ENCODE data around the gene MIS12. TPM values are rescaled to one million over a fixed set of nuclear protein-coding genes. Genes with fewer than 3 reads are reported as not detected.

The MIS12 gene
- total RNA-seq, 3 donors from 2014 or later, result 10.2 to 14.3 (median 12.0) TPM

DNA sequence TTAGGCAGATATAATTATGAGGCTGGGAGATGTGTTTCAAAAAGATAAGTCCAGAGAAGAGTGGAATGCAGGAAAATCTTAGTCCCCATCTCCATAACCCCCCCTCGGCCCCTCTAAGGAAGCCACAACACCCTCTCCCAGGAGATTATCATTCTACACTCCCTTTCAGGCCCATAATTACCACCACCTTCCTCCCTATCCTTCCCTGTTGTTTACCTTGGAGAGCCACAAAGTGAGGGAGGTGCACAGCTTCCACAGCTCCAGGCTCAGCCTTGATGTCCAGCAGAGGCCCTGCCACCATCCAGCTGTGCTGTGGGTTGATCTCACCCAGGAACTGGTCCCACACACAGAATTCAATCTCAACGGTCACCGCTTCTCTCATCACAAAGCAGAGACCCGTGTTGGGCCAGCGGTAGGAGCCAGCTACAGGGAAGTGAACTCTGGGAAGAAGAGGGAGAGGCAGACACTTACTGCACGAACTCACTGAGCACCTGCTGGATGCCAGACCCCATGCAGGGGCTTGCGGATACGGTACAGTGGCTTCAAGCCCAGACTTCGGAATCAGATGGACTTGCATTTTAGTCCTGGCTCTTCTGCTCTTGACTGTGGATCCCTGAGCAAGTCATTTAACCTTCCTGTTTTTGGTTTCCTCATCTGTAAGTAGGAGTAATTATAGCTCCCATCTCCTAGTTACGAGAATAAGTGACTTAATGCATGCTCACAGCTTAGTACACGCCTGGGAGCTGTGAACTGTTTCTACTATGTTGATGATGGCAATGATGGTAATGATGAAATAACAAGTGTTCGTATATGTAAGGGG lies 44.1 kb downstream of the MIS12 start:
- DNase-seq (no peak), ATAC-seq (no peak)
- intact Hi-C loops (cut with DNase I, micrococcal nuclease), result no loop called here
- Histone ChIP-seq H3K9me3 (no peaks in the 10 kb centered on the region), H3K4me1 (ENCODE audit: low read depth) (no peaks in the 10 kb centered on the region), H3K4me3 (no peak overlapping the region), H3K36me3 (ENCODE audit: low read depth) (no peaks in the 10 kb centered on the region)
- TF ChIP-seq, protein P1, sequence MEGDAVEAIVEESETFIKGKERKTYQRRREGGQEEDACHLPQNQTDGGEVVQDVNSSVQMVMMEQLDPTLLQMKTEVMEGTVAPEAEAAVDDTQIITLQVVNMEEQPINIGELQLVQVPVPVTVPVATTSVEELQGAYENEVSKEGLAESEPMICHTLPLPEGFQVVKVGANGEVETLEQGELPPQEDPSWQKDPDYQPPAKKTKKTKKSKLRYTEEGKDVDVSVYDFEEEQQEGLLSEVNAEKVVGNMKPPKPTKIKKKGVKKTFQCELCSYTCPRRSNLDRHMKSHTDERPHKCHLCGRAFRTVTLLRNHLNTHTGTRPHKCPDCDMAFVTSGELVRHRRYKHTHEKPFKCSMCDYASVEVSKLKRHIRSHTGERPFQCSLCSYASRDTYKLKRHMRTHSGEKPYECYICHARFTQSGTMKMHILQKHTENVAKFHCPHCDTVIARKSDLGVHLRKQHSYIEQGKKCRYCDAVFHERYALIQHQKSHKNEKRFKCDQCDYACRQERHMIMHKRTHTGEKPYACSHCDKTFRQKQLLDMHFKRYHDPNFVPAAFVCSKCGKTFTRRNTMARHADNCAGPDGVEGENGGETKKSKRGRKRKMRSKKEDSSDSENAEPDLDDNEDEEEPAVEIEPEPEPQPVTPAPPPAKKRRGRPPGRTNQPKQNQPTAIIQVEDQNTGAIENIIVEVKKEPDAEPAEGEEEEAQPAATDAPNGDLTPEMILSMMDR (IDR thresholded peaks at IDR 0.05), result no peak

- Histone ChIP-seq H3K4me3 (no peak overlapping the region), H3K36me3 (ENCODE audit: low read depth) (no peaks in the 10 kb centered on the region), H3K4me1 (ENCODE audit: low read depth) (no peaks in the 10 kb centered on the region), H3K9me3 (no peaks in the 10 kb centered on the region)
- intact Hi-C loops (cut with DNase I, micrococcal nuclease), result no loop called here
- DNase-seq (no peak), ATAC-seq (no peak)
- TF ChIP-seq, protein P1 (IDR thresholded peaks at IDR 0.05), result no peak
Measured at GRCh38 chr17:5531085-5531418, 44.7 kb downstream of the MIS12 start.

GRCh38 chr17:5532581-5532980 lies 46.2 kb downstream of the MIS12 start:
- DNase-seq, result no peak
- H3K36me3 ChIP-seq (ENCODE audit: low read depth), result no peaks in the 10 kb centered on the region
- intact Hi-C loops (cut with DNase I, micrococcal nuclease), result no loop called here

GRCh38 chr17:5533486-5534315 lies 47.3 kb downstream of the MIS12 start:
- no peaks in the 10 kb centered on the region for H3K9me3 ChIP-seq
- ATAC-seq, result no peak
- H3K36me3 ChIP-seq (ENCODE audit: low read depth), result no peaks in the 10 kb centered on the region
- intact Hi-C loops (cut with DNase I, micrococcal nuclease), result no loop called here
- no peak overlapping the region for H3K4me3 ChIP-seq
- TF ChIP-seq, protein P1 (IDR thresholded peaks at IDR 0.05), result no peak
- no peaks in the 10 kb centered on the region for H3K4me1 ChIP-seq (ENCODE audit: low read depth)
- DNase-seq, result no peak

More at GRCh38 chr17:5532581-5532980, 46.2 kb downstream of the MIS12 start:
- H3K4me3 ChIP-seq, result no peak overlapping the region
- H3K4me1 ChIP-seq (ENCODE audit: low read depth), result no peaks in the 10 kb centered on the region
- TF ChIP-seq, protein P1 (IDR thresholded peaks at IDR 0.05), result no peak
- no peaks in the 10 kb centered on the region for H3K9me3 ChIP-seq
- no peak for ATAC-seq

DNA sequence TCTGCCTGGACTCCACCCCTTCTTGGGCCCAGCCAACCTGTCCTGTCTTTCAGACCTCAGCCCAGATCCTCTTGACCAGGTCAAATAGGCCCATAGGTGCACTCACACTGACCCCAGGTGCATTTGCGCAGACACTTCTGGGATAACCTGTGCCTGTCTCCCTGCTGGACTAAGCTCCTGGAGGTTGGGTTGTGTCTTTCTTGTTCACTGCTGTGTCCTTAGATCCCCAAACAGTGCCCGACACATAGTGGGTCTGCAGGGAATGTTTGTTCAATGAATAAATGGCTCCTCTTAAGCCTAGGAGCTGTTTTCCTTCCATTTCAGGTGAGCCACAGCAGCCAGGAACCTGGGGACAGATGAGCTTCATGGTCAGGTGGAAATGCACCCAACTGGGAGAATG lies 49.1 kb downstream of the MIS12 start:
- H3K4me3 ChIP-seq, result no peak overlapping the region
- no peaks in the 10 kb centered on the region for H3K36me3 ChIP-seq (ENCODE audit: low read depth)
- H3K9me3 ChIP-seq, result no peaks in the 10 kb centered on the region
- H3K4me1 ChIP-seq (ENCODE audit: low read depth), result no peaks in the 10 kb centered on the region
- DNase-seq (no peak), ATAC-seq (no peak)
- intact Hi-C loops (cut with DNase I, micrococcal nuclease), result no loop called here
- TF ChIP-seq, protein P1 (IDR thresholded peaks at IDR 0.05), result no peak
